ENCODE data around the gene CCDC47. TPM values are rescaled to one million over a fixed set of nuclear protein-coding genes. Genes with fewer than 3 reads are reported as not detected.

The CCDC47 gene
- total and polyA plus RNA-seq, 2 donors (not counting 1 experiment from before 2014, with no cell fraction given) = 7.4 to 39.7 TPM

DNA sequence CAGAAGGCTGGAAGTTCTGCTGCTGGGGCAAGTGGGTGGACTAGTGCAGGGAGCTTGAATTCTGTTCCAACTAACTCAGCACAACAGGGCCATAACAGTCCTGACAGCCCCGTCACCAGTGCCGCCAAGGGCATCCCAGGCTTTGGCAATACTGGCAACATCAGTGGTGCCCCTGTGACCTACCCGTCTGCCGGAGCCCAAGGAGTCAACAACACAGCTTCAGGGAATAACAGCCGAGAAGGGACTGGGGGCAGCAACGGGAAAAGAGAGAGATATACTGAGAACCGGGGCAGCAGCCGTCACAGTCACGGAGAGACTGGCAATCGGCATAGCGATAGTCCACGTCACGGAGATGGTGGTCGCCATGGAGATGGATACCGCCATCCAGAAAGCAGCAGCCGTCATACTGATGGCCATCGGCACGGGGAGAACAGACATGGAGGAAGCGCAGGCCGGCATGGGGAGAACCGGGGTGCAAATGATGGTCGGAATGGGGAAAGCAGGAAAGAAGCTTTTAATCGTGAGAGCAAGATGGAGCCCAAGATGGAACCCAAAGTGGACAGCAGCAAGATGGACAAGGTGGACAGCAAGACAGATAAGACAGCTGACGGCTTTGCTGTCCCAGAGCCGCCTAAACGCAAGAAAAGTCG is 44.5 kb upstream of the CCDC47 start:
- intact Hi-C loops (cut with micrococcal nuclease) = no loop called here
- no peaks in the 10 kb centered on the region for H3K27me3 Mint-ChIP-seq
- ChIA-PET CTCF (interaction anchor here (0.6 to 1.0 kb wide), 3 partner anchors 8 to 1396 kb away, joined by 3 to 4 read pairs (median 3); no protein-coding TSS in a partner anchor), POLR2A (no interaction called here)
- Histone ChIP-seq H4K20me1 (ENCODE audit: control insufficient read depth, insufficient read depth, low read length, poor library complexity, severe bottlenecking) (no peaks in the 10 kb centered on the region), H3K79me2 (ENCODE audit: control insufficient read depth, insufficient read depth, low read length) (no peaks in the 10 kb centered on the region), H3K9me3 (ENCODE audit: control extremely low read depth in 1 of 3, control insufficient read depth in 2 of 3, insufficient read depth in 1 of 3, low read length in 2 of 3) (no peaks in the 10 kb centered on the region), H3K4me1 (ENCODE audit: control insufficient read depth in 2 of 2, insufficient read depth in 2 of 2, low read length in 2 of 2) (peaks cover 15 to 22% of the 10 kb centered on the region in 2 donors), H3K4me3 (ENCODE audit: control extremely low read depth in 1 of 5, extremely low read depth in 1 of 5, insufficient read depth in 1 of 5, low read depth in 2 of 5, low read length in 4 of 5) (no peak overlapping the region), H3K27ac (ENCODE audit: low read length in 2 of 2) (peak overlapping the region in 1 of 2 donors; percentile 18), H3K27me3 (replicated peaks in 1 of 4; ENCODE audit: control extremely low read depth in 1 of 4, control insufficient read depth in 3 of 4, insufficient read depth in 4 of 4, low read length in 3 of 4) (no peaks in the 10 kb centered on the region), H3K9ac (ENCODE audit: low read length) (no peak overlapping the region), H3K4me2 (replicated peaks; ENCODE audit: low read depth, low read length, poor library complexity, severe bottlenecking) (no peak overlapping the region), H2AFZ (ENCODE audit: insufficient read depth, low read depth, low read length, poor library complexity, severe bottlenecking) (no peak overlapping the region), H3K36me3 (replicated peaks in 1 of 2; ENCODE audit: control extremely low read depth in 1 of 2, control insufficient read depth in 1 of 2, extremely low read depth in 1 of 2, insufficient read depth in 2 of 2, low read length in 1 of 2) (peaks cover 8 to 96% of the 10 kb centered on the region in 2 experiments)
- WGBS (ENCODE audit: insufficient coverage) = 95% methylated on average over 27 of the region's 27 CpGs
- no peak overlapping the region for H3K4me3 Mint-ChIP-seq
- H3K9me3 Mint-ChIP-seq (ENCODE audit: insufficient read depth) = no peaks in the 10 kb centered on the region
- ATAC-seq (ENCODE audit: low read depth) (no peak), DNase-seq (no peak)
- no peak for TF ChIP-seq EZH2 (IDR thresholded peaks at IDR 0.05; ENCODE audit: borderline replicate concordance, insufficient read depth, low read depth, low read length, poor library complexity, severe bottlenecking)
- TF ChIP-seq, protein P1, sequence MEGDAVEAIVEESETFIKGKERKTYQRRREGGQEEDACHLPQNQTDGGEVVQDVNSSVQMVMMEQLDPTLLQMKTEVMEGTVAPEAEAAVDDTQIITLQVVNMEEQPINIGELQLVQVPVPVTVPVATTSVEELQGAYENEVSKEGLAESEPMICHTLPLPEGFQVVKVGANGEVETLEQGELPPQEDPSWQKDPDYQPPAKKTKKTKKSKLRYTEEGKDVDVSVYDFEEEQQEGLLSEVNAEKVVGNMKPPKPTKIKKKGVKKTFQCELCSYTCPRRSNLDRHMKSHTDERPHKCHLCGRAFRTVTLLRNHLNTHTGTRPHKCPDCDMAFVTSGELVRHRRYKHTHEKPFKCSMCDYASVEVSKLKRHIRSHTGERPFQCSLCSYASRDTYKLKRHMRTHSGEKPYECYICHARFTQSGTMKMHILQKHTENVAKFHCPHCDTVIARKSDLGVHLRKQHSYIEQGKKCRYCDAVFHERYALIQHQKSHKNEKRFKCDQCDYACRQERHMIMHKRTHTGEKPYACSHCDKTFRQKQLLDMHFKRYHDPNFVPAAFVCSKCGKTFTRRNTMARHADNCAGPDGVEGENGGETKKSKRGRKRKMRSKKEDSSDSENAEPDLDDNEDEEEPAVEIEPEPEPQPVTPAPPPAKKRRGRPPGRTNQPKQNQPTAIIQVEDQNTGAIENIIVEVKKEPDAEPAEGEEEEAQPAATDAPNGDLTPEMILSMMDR (IDR thresholded peaks at IDR 0.05) = no peak
- peak overlapping the region; percentile 50 for H3K27ac Mint-ChIP-seq
- H3K4me1 Mint-ChIP-seq = peaks cover 22% of the 10 kb centered on the region

DNA sequence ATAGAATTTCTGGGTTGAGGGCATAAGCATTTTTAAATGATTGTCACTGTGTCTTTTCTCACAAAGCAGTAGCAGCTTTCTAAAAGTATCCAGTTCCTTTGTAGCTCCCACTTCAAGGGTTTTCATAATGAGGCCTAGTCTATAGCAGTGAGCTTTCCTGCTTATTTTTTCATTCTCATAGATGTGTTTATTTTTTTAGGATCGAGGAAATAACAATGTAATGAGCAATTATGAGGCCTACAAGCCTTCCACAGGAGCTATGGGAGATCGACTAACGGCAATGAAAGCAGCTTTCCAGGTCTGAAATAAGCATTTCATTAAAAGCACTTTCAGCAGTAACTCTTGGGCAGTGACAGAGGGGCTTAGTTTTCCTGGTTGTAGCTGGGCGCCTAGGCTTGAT is 43.3 kb upstream of the CCDC47 start:
- H3K9me3 Mint-ChIP-seq (ENCODE audit: insufficient read depth) = no peaks in the 10 kb centered on the region
- CTCF ChIA-PET = interaction anchor here (1.8 kb wide), 1 partner anchor 16 kb away, joined by 3 read pairs; no protein-coding TSS in a partner anchor
- peaks cover 4% of the 10 kb centered on the region for H3K79me2 ChIP-seq (ENCODE audit: control insufficient read depth, insufficient read depth, low read length)

More for the DNA sequence above, 43.3 kb upstream of the CCDC47 start:
- no peak overlapping the region for H3K4me3 ChIP-seq (ENCODE audit: control extremely low read depth in 1 of 5, extremely low read depth in 1 of 5, insufficient read depth in 1 of 5, low read depth in 2 of 5, low read length in 4 of 5)
- H3K27ac ChIP-seq (ENCODE audit: low read length in 2 of 2) = no peak overlapping the region
- POLR2A ChIA-PET = interaction anchor here (0.6 kb wide), 1 partner anchor 608 kb away, joined by 4 read pairs; no protein-coding TSS in a partner anchor
- intact Hi-C loops (cut with micrococcal nuclease) = no loop called here
- TF ChIP-seq EZH2 (IDR thresholded peaks at IDR 0.05; ENCODE audit: borderline replicate concordance, insufficient read depth, low read depth, low read length, poor library complexity, severe bottlenecking) = no peak
- TF ChIP-seq, protein P1 (IDR thresholded peaks at IDR 0.05) = no peak
- peaks cover 7 to 96% of the 10 kb centered on the region in 2 experiments for H3K36me3 ChIP-seq (replicated peaks in 1 of 2; ENCODE audit: control extremely low read depth in 1 of 2, control insufficient read depth in 1 of 2, extremely low read depth in 1 of 2, insufficient read depth in 2 of 2, low read length in 1 of 2)
- H4K20me1 ChIP-seq (ENCODE audit: control insufficient read depth, insufficient read depth, low read length, poor library complexity, severe bottlenecking) = no peaks in the 10 kb centered on the region
- H3K9ac ChIP-seq (ENCODE audit: low read length) = no peak overlapping the region
- DNase-seq (no peak), ATAC-seq (ENCODE audit: low read depth) (no peak)
- Mint-ChIP-seq H3K27ac (no peak overlapping the region), H3K27me3 (no peaks in the 10 kb centered on the region), H3K4me3 (no peak overlapping the region), H3K4me1 (peaks cover 12% of the 10 kb centered on the region)
- H2AFZ ChIP-seq (ENCODE audit: insufficient read depth, low read depth, low read length, poor library complexity, severe bottlenecking) = no peak overlapping the region
- peaks cover 4 to 10% of the 10 kb centered on the region in 2 donors for H3K4me1 ChIP-seq (ENCODE audit: control insufficient read depth in 2 of 2, insufficient read depth in 2 of 2, low read length in 2 of 2)
- H3K27me3 ChIP-seq (replicated peaks in 1 of 4; ENCODE audit: control extremely low read depth in 1 of 4, control insufficient read depth in 3 of 4, insufficient read depth in 4 of 4, low read length in 3 of 4) = no peaks in the 10 kb centered on the region
- no peak overlapping the region for H3K4me2 ChIP-seq (replicated peaks; ENCODE audit: low read depth, low read length, poor library complexity, severe bottlenecking)
- WGBS (ENCODE audit: insufficient coverage) = 100% methylated on average over 1 of the region's 4 CpGs
- H3K9me3 ChIP-seq (ENCODE audit: control extremely low read depth in 1 of 3, control insufficient read depth in 2 of 3, insufficient read depth in 1 of 3, low read length in 2 of 3) = no peaks in the 10 kb centered on the region

Data from B cell (primary cell).